HT1080 (cell line): ENCODE results near the gene DNAJC16. TPM values are rescaled to one million over a fixed set of nuclear protein-coding genes. Genes with fewer than 3 reads are reported as not detected.
"Not testable (repeated sequence)": the region's sequence is repeated elsewhere in the genome, so short reads cannot be mapped to it uniquely, and the experiment has no call there.

Source experiments
- DNase-seq: peaks from one replicate; pipeline ENCODE4 v3.0.0-alpha.2; 2015; ENCODE audit warnings: low read depth
- total RNA-seq: library from RNA; depleted of rRNA; stranded (reverse); fragments of >200 nt; shearing (Covaris generic); gene quantifications from 2 replicates; pipeline ENCODE4 v1.2.3, GENCODE V29; 2014

Gene DNAJC16
- total RNA-seq, 1 experiment from 2014 or later = 10.5 TPM

GRCh38 chr1:15506831-15507230 is 19.8 kb upstream of the DNAJC16 start:
- DNase-seq = no peak

- DNase-seq = no peak
These were observed 19.4 kb upstream of the DNAJC16 start for GRCh38 chr1:15507278-15507677.

DNA sequence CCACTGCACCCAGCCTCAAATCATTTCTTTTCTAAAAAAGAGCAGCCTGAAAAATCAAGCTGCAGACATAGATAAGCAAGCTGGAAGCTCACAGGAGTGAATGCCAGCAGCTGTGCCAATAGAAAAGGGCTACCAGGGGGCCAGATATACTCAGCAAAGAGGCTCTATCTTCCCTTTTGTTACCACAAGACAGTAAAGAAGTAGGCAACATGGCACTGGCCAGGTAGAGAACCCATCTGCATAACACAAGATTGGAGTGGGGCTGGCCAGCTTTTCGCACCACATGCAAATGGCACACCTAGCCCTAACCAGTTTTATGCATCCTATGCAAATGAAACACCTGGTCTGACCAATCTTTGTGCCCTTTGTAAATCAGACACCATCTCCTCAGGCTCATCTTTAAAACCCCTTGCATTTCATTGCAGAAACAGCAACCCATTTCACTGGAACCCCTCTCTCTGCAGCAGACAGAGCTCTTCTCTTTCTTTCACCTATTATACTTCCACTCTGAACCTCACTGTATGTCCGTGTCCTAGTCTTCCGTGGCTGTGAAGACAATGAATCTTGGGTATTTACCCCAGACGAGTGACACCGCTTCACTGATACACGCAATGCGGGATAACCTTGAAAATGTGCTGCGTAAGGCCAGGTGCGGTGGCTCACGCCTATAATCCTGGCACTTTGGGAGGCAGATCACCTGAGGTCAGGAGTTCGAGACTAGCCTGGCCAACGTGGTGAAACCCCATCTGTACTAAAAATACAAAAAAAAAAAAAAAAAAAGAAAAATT is 17.8 kb upstream of the DNAJC16 start:
- no peak for DNase-seq

- DNase-seq = no peak
These were observed 17.1 kb upstream of the DNAJC16 start for GRCh38 chr1:15509586-15509985.

DNA sequence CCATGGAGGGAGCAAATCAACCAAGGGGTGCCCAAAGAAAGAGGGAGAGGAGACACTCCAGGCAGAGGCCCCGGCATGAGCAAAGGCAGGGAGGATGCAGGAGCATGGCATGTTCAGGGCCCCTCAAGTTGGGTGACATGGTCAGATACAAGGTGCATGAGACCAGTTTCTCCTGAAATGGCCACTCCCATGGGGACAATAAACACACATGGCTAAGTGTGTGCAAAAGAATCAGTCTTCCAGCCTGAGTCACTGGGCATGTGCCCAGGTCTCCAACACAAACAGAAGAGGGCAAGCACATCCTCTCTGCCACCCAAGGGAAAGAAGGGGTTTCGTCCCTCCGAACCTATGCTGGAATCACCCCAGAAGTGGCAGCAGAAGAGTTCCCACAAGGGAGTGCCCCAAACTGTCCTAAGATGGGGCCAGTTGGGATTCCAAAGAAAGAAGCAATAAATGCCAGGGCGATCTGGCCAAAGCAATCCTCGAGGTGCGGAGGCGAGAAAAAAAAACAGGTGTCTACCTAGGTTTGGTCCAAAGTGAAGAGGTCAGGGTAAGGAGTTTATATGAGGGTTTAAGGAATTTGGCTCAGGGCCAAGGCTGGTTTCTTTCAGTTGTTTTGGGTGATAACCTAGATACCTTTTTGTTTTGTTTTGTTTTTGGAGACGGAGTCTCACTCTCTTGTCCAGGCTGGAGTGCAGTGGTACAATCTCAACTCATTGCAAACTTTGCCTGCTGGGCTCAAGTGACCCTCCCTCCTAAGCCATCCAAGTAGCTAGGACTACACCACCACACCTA is 15.8 kb upstream of the DNAJC16 start:
- no peak for DNase-seq

- no peak for DNase-seq
These were observed 13.5 kb upstream of the DNAJC16 start for GRCh38 chr1:15513192-15513591.

DNA sequence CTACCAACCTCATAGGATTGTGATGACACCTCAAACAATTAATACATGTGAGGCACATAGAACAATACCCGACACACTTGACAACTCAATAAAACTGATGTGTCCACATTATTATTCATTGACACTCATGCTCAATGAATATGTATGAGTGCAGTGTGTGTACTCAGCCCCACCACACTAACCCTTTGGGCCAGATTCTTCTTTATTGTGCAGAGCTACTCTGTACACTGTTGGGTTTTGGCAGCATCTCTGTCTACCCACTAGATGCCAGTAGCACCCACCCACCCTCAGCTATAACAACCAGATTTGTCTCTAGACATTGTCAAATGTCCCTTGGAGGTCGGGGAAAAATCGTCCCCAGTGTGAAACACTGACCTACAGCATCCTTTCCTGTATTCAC is 12.7 kb upstream of the DNAJC16 start:
- no peak for DNase-seq

- not testable (repeated sequence) for DNase-seq
These were observed 12.1 kb upstream of the DNAJC16 start for GRCh38 chr1:15514557-15514956.

DNA sequence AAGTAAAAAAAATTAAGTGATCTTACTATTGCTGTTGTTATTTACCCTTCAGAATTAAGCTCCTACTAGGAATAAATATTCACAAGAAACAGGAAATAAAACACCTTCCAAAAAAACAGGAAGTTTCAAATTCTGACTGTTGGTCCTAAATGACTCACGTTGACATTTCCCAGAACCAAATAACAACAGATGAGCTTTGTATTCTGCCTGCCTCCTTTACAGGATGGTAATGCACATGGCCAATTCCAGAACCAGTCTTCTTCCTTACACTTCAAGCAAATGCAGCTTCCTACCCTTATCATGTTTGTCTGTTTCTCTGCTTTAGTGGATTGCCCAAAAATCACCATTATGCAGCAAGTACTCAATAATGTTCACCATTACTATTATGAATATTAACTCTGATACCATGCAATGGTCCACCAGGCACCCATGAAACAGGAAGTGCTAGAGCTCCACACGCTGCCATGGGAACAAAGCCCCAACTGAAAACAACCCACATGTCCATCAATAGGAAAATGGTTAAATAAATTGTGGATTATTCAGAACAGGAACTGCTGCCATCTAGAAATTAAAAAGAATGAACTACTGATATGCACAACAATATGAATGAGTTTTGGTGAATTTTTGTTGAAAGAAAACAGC is 11.5 kb upstream of the DNAJC16 start:
- peak; percentile 40 for DNase-seq

- DNase-seq = no peak
These were observed 7.0 kb upstream of the DNAJC16 start for GRCh38 chr1:15519625-15520024.

GRCh38 chr1:15521206-15521906 is 5.3 kb upstream of the DNAJC16 start:
- not testable (repeated sequence) for DNase-seq

DNA sequence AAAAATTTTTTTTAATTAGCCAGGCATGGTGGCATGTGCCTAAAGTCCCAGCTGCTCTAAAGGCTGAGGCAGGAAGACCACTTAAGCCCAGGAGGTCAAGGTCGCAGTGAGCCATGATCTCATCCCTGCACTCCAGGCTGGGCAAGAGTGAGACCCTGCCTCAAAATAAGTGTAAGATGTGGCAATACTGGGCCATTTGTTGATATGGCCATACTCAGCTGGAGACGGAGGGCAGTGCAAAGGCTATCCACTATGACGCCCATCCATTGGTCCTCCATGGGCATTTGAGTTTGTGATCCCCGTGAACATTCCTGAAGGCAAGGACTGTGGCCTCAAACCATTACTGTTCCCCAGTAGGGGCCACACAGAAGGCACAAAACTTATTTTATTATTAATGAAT is 4.1 kb upstream of the DNAJC16 start:
- no peak for DNase-seq

DNA sequence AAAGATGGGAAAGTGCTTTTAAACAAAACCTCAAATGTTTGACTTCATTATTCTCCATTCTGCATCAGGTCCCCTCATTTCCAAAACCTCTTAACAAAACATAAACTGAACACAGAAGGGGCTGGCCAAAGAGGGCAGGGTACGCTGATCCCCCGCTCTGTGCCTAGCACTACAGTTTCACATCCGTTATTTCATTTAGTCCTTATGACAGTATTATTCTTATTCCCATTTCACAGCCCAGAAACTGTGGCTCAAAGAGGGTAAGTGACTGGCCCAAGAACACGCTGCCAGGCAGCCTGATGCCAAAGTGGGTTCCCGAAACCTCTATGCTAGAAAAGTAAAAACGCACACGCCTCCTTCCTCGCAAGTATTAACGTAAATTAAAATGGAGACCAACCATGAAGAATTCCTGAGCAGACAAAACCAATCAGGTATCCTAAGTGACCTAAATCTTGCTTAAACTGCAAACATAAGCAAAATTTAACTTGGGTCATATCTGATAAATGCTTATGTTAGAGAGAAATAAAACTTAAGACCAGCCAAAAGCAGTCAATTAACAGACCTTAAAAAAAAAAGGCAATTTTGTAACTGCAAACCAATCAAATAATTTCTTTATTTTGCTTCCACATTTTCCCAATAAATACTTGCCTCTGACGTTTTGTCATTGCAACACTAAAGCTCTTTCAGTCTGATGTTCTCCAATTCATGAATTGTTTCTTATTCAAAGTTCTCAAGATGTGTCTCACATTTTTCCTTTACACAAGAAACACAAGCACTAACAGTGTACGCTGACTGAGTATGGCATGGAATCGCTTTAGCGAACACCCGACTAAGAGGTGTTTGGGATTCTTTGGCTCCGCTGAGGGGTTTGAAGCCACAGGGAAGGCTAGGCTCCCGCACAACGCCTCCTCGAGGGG is 3.3 kb upstream of the DNAJC16 start:
- DNase-seq = no peak

DNA sequence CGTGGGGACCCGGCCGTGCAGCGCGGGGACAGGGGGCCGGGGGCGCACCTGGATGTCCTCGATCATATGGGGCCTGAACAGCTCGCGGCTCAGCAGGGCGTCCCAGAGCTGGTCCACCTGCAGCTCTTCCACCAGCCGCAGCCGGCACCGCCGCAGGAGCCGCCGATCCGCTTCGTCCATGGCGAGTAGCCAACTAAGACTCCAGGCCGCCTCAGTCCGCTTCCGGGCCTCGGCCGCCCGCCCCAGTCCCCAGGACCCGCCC is 2.7 kb upstream of the DNAJC16 start, which contains the start of gene CASP9:
Gene CASP9, minus strand, starts transcription at position 195 of the 262 bp plus-strand sequence. Its CDS starts 15 bp downstream, at position 180.
- DNase-seq = no peak

DNA sequence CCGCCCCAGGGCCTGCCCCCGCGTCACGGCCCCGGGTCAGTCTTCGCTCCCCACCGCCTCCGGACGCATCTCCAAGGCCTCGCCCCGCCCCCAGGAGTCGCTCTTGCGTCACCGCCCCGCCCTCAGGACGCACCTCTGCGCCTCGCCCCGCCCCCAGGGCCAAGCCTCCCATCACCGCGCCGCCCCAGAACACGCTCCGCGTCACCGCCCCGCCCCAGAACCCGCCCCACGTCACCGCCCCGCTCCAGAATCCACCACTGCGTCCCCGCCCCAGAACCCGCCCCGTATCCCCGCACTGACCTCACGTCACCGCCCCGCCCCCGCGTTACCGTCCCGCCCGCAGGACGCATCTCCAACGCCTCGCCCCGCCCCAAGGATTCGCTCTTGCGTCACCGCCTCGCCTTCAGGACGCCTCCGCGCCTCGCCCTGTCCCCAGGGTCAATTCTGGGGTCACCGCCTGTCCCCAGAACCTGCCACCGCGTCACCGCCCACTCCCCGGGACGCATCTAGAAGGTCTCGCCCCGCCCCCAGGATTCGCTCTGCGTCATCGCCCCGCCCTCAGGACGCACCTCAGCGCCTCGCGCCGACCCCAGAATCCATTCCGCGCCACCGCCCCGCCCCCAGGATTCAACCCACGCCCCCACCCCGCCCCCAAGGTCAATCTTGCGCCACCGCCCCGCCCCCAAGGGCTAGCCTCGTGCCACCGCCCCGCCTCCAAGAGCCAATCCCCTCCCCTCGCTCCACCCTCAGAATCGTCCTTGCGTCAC is 2.2 kb upstream of the DNAJC16 start:
- DNase-seq = peak; percentile 86

DNA sequence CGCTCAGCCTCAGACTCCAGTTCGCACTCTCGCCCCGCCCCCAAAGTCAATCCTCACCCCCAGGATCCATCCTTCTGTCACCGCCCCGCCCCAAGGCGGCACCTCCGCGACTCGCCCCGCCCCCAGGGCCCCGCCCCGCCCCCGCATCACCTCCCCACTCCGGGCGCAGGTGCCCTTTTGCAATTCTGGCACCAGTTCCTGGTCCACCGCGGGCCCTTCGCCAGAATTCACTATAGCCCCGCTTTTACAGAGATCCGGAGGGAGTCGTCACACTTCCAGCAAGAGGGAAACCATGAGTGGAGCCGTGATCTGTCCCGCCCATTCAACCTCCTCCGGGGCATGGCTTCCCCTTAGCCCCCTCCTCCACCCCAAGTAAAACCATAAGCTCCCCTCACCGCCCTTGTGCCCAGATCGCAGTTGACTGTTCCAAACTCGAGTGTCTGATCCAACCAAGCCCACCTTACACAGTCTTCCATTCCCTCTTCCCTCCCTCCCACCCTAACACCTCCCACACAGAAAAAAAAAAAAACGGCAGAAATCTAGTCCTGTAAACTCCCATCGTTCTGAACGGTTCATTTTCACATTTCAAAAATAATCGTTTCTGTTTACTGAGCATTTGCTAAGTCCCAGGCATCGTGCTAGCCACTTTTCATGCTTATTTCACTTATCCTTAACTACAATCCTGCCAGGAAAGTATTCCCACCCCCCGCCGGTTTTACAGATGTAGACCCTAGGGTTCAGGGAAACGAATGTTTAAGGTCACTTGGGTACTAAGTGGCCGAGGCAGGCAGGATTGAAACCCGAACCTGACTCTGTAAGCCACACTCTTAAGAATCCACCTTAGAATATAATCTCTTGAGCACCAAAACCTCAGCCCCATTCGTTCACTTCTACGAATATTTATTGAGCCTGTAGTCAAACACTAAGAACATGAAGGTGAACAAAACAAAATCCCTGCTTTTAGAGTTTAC is 1.3 kb upstream of the DNAJC16 start:
- peak; percentile 82 for DNase-seq

- DNase-seq = no peak
These were observed 593 bp upstream of the DNAJC16 start for GRCh38 chr1:15526021-15526489.

GRCh38 chr1:15531003-15531402 is 4.4 kb downstream of the DNAJC16 start:
- no peak for DNase-seq
